Femur (tissue), 1 donor: Measurements from ENCODE around the gene SASH3.

Experiments used
- DNase-seq: peaks from one replicate; pipeline ENCODE4 v3.0.0-alpha.2; 2017

SASH3 gene

GRCh38 chrX:129760155-129760554 lies 19.6 kb upstream of the SASH3 start:
- no peak for DNase-seq

GRCh38 chrX:129760981-129761380 lies 18.8 kb upstream of the SASH3 start:
- no peak for DNase-seq

GRCh38 chrX:129761596-129761995 lies 18.2 kb upstream of the SASH3 start:
- DNase-seq: no peak

- DNase-seq: no peak
Observed at GRCh38 chrX:129762448-129762847, 17.3 kb upstream of the SASH3 start.

GRCh38 chrX:129763666-129764065 lies 16.1 kb upstream of the SASH3 start:
- DNase-seq: no peak

- no peak for DNase-seq
Observed at GRCh38 chrX:129768186-129768585, 11.6 kb upstream of the SASH3 start.

- DNase-seq: no peak
Observed at GRCh38 chrX:129768586-129769466, 10.9 kb upstream of the SASH3 start.

GRCh38 chrX:129769467-129770154 lies 10.1 kb upstream of the SASH3 start:
- no peak for DNase-seq

GRCh38 chrX:129771266-129771995 lies 8.3 kb upstream of the SASH3 start:
- DNase-seq: no peak

- DNase-seq: peak; percentile 81
Observed at GRCh38 chrX:129772796-129773431, 6.8 kb upstream of the SASH3 start.

GRCh38 chrX:129773649-129774458 lies 5.9 kb upstream of the SASH3 start:
- no peak for DNase-seq

GRCh38 chrX:129777218-129778030 lies 2.3 kb upstream of the SASH3 start:
- DNase-seq: peak; percentile 59

- DNase-seq: no peak
Observed at GRCh38 chrX:129779086-129779672, 570 bp upstream of the SASH3 start.

- DNase-seq: no peak
Observed at GRCh38 chrX:129780441-129781105, 824 bp downstream of the SASH3 start.

- DNase-seq: peak; percentile 65
Observed at GRCh38 chrX:129781134-129781672, 1.5 kb downstream of the SASH3 start.

GRCh38 chrX:129781680-129782495 lies 2.1 kb downstream of the SASH3 start:
- no peak for DNase-seq

GRCh38 chrX:129782706-129783105 lies 3.0 kb downstream of the SASH3 start:
- no peak for DNase-seq

- DNase-seq: no peak
Observed at GRCh38 chrX:129783291-129783713, 3.6 kb downstream of the SASH3 start.

- DNase-seq: no peak
Observed at GRCh38 chrX:129784371-129784770, 4.6 kb downstream of the SASH3 start.
